Stomach (tissue), 4 donors: Measurements from ENCODE around the gene TMEM132D.

Experiments used
- CTCF ChIP-seq, 7 experiments: fragments of 450-650 bp in 4 of 7; fragments of 200-600 bp in 3 of 7; sonication (generic) in 3 of 7; IDR thresholded peaks; one replicate each; pipeline ENCODE4 v1.5.1; 2016 to 2019; ENCODE audit warnings: antibody characterized with exemption in 7 of 7, control low read depth in 2 of 7, mild to moderate bottlenecking in 1 of 7
- EP300 ChIP-seq: sonication (generic); formaldehyde crosslinking; IDR thresholded peaks from one replicate; pipeline ENCODE4 v1.6.1; 2017; ENCODE audit warnings: antibody characterized with exemption
- POLR2A ChIP-seq, 4 donors: fragments of 450-650 bp; IDR thresholded peaks; one replicate each; pipeline ENCODE4 v1.6.1; 2016; ENCODE audit warnings: antibody characterized with exemption in 4 of 4, control low read depth in 2 of 4, mild to moderate bottlenecking in 1 of 4, moderate library complexity in 1 of 4
- POLR2AphosphoS5 ChIP-seq, 3 donors: sonication (generic); formaldehyde crosslinking; IDR thresholded peaks; one replicate each; pipeline ENCODE4 v1.6.1; 2016; ENCODE audit warnings: antibody characterized with exemption in 3 of 3

DNA sequence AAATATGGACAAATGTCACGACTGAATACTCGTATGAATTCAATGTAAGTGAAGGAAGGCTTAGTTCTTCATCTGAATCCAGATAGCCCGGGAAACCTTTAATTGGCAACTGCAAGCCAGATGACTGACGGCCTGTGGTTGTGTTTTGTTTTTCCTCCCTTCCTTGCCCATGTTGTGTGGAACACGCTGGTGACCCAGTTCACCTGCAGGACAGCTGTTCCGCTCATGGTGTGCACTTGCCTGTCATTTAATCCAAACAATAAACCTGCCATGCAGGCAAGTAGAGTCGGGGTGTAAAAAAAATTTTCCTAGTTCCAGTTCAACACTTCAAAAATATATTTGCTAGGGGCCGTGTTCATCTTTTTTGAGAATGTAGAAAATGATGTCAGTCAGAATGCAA, 88.0 kb downstream of the TMEM132D start:
- TF ChIP-seq EP300: no peak
- TF ChIP-seq CTCF (IDR thresholded peaks at IDR 0.05): no peak
- no peak for TF ChIP-seq POLR2AphosphoS5 (IDR thresholded peaks at IDR 0.05)
- no peak for TF ChIP-seq POLR2A (IDR thresholded peaks at IDR 0.05)
